SK-N-SH treated with all-trans-retinoic acid at 6 μM for 48 hours (cell line): ENCODE data around the gene MGARP.

ENCODE experiments used
- ATAC-seq: fragments of 200-7000 bp; cut with Tn5 transposase; 3 replicates; pipeline ENCODE4 v1.9.1; 2020; ENCODE audit warnings: mild to moderate bottlenecking, moderate library complexity
- ARNTL ChIP-seq: fragments of 450-650 bp; formaldehyde crosslinking; IDR thresholded peaks from 2 replicates; pipeline ENCODE4 v1.5.0; 2020; ENCODE audit warnings: low read depth, mild to moderate bottlenecking, moderate library complexity, borderline replicate concordance
- CSDC2 ChIP-seq: fragments of 250-450 bp; sonication (Bioruptor Pico); IDR thresholded peaks from 2 replicates; pipeline ENCODE4 v1.5.0; 2020; ENCODE audit warnings: mild to moderate bottlenecking, moderate library complexity
- ESRRG ChIP-seq: fragments of 250-450 bp; sonication (Bioruptor Pico); IDR thresholded peaks from 2 replicates; pipeline ENCODE4 v1.6.1; 2021; ENCODE audit warnings: mild to moderate bottlenecking
- GLIS3 ChIP-seq: fragments of 250-450 bp; sonication (Bioruptor Pico); IDR thresholded peaks from 2 replicates; pipeline ENCODE4 v1.5.0; 2020; ENCODE audit warnings: mild to moderate bottlenecking, moderate library complexity
- ISL1 ChIP-seq: fragments of 250-450 bp; sonication (Bioruptor Pico); IDR thresholded peaks from 2 replicates; pipeline ENCODE4 v2.1.2; 2022; ENCODE audit warnings: mild to moderate bottlenecking, moderate library complexity
- PATZ1 ChIP-seq: fragments of 250-450 bp; sonication (Bioruptor Pico); IDR thresholded peaks from 2 replicates; pipeline ENCODE4 v1.8.0; 2020; ENCODE audit warnings: mild to moderate bottlenecking, moderate library complexity, borderline replicate concordance
- POU6F1 ChIP-seq: fragments of 250-450 bp; sonication (Bioruptor Pico); IDR thresholded peaks from 2 replicates; pipeline ENCODE4 v1.8.0; 2021; ENCODE audit warnings: low read depth, mild to moderate bottlenecking, moderate library complexity, borderline replicate concordance
- PPARA ChIP-seq: fragments of 250-450 bp; sonication (Bioruptor Pico); IDR thresholded peaks from 2 replicates; pipeline ENCODE4 v1.5.0; 2020; ENCODE audit warnings: mild to moderate bottlenecking, borderline replicate concordance
- RARB ChIP-seq: fragments of 250-450 bp; sonication (Bioruptor Pico); IDR thresholded peaks from 2 replicates; pipeline ENCODE4 v1.8.0; 2021; ENCODE audit warnings: mild to moderate bottlenecking, moderate library complexity
- SNAI2 ChIP-seq: fragments of 250-450 bp; sonication (Bioruptor Pico); IDR thresholded peaks from 2 replicates; pipeline ENCODE4 v1.5.0; 2020; ENCODE audit warnings: mild to moderate bottlenecking, moderate library complexity
- TCF4 ChIP-seq: fragments of 250-450 bp; sonication (Bioruptor Pico); IDR thresholded peaks from 2 replicates; pipeline ENCODE4 v1.8.0; 2021; ENCODE audit warnings: mild to moderate bottlenecking, moderate library complexity, borderline replicate concordance
- ZC3H10 ChIP-seq: fragments of 250-450 bp; sonication (Bioruptor Pico); IDR thresholded peaks from 2 replicates; pipeline ENCODE4 v1.5.1; 2021; ENCODE audit warnings: mild to moderate bottlenecking, moderate library complexity
- ZFP30 ChIP-seq: fragments of 450-650 bp; formaldehyde crosslinking; IDR thresholded peaks from 2 replicates; pipeline ENCODE4 v1.5.0; 2022; ENCODE audit warnings: mild to moderate bottlenecking, moderate library complexity
- ZNF565 ChIP-seq: fragments of 450-650 bp; formaldehyde crosslinking; conservative IDR thresholded peaks from 2 replicates; pipeline ENCODE4 v1.5.0; 2020; ENCODE audit warnings: low read depth, mild to moderate bottlenecking, moderate library complexity
- ZNF70 ChIP-seq: fragments of 450-650 bp; formaldehyde crosslinking; IDR thresholded peaks from 2 replicates; pipeline ENCODE4 v1.5.0; 2020; ENCODE audit warnings: mild to moderate bottlenecking, moderate library complexity
- ZNF8 ChIP-seq: fragments of 450-650 bp; formaldehyde crosslinking; IDR thresholded peaks from 2 replicates; pipeline ENCODE4 v1.5.0; 2020; ENCODE audit warnings: mild to moderate bottlenecking, moderate library complexity
- TF ChIP-seq, protein P1 (sequence below): fragments of 250-450 bp; sonication (Bioruptor Pico); IDR thresholded peaks from 2 replicates; pipeline ENCODE4 v1.5.1; 2021; ENCODE audit warnings: mild to moderate bottlenecking, moderate library complexity
- TF ChIP-seq, protein P2 (sequence below): fragments of 250-450 bp; sonication (Bioruptor Pico); IDR thresholded peaks from 2 replicates; pipeline ENCODE4 v1.5.0; 2020; ENCODE audit warnings: mild to moderate bottlenecking, moderate library complexity
- TF ChIP-seq, protein P3 (sequence below): fragments of 250-450 bp; sonication (Bioruptor Pico); IDR thresholded peaks from 2 replicates; pipeline ENCODE4 v1.5.1; 2020; ENCODE audit warnings: low read depth, mild to moderate bottlenecking, moderate library complexity

MGARP gene

GRCh38 chr4:139297001-139297410 is 17.0 kb upstream of the MGARP start:
- no peak for TF ChIP-seq ZNF565 (CRISPR knock-in tag)
- TF ChIP-seq ARNTL (CRISPR knock-in tag), result no peak
- TF ChIP-seq SNAI2, result no peak
- TF ChIP-seq CSDC2 (CRISPR knock-in tag), result no peak
- TF ChIP-seq, protein P1, sequence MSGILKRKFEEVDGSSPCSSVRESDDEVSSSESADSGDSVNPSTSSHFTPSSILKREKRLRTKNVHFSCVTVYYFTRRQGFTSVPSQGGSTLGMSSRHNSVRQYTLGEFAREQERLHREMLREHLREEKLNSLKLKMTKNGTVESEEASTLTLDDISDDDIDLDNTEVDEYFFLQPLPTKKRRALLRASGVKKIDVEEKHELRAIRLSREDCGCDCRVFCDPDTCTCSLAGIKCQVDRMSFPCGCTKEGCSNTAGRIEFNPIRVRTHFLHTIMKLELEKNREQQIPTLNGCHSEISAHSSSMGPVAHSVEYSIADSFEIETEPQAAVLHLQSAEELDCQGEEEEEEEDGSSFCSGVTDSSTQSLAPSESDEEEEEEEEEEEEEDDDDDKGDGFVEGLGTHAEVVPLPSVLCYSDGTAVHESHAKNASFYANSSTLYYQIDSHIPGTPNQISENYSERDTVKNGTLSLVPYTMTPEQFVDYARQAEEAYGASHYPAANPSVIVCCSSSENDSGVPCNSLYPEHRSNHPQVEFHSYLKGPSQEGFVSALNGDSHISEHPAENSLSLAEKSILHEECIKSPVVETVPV, result no peak
- TF ChIP-seq POU6F1, result no peak
- no peak for TF ChIP-seq ZFP30 (CRISPR knock-in tag)
- TF ChIP-seq, protein P2, sequence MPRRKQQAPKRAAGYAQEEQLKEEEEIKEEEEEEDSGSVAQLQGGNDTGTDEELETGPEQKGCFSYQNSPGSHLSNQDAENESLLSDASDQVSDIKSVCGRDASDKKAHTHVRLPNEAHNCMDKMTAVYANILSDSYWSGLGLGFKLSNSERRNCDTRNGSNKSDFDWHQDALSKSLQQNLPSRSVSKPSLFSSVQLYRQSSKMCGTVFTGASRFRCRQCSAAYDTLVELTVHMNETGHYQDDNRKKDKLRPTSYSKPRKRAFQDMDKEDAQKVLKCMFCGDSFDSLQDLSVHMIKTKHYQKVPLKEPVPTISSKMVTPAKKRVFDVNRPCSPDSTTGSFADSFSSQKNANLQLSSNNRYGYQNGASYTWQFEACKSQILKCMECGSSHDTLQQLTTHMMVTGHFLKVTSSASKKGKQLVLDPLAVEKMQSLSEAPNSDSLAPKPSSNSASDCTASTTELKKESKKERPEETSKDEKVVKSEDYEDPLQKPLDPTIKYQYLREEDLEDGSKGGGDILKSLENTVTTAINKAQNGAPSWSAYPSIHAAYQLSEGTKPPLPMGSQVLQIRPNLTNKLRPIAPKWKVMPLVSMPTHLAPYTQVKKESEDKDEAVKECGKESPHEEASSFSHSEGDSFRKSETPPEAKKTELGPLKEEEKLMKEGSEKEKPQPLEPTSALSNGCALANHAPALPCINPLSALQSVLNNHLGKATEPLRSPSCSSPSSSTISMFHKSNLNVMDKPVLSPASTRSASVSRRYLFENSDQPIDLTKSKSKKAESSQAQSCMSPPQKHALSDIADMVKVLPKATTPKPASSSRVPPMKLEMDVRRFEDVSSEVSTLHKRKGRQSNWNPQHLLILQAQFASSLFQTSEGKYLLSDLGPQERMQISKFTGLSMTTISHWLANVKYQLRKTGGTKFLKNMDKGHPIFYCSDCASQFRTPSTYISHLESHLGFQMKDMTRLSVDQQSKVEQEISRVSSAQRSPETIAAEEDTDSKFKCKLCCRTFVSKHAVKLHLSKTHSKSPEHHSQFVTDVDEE (CRISPR knock-in tag), result no peak
- no peak for TF ChIP-seq ISL1 (CRISPR knock-in tag)
- TF ChIP-seq TCF4 (CRISPR knock-in tag), result no peak
- TF ChIP-seq, protein P3, sequence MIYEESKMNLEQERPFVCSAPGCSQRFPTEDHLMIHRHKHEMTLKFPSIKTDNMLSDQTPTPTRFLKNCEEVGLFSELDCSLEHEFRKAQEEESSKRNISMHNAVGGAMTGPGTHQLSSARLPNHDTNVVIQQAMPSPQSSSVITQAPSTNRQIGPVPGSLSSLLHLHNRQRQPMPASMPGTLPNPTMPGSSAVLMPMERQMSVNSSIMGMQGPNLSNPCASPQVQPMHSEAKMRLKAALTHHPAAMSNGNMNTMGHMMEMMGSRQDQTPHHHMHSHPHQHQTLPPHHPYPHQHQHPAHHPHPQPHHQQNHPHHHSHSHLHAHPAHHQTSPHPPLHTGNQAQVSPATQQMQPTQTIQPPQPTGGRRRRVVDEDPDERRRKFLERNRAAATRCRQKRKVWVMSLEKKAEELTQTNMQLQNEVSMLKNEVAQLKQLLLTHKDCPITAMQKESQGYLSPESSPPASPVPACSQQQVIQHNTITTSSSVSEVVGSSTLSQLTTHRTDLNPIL (CRISPR knock-in tag), result no peak
- no peak for TF ChIP-seq ZNF8 (CRISPR knock-in tag)
- no peak for TF ChIP-seq RARB
- no peak for ATAC-seq

- no peak for TF ChIP-seq CSDC2 (CRISPR knock-in tag)
- no peak for TF ChIP-seq ZNF8 (CRISPR knock-in tag)
- no peak for TF ChIP-seq PATZ1 (CRISPR knock-in tag)
- no peak for TF ChIP-seq ZC3H10 (CRISPR knock-in tag)
- no peak for TF ChIP-seq ISL1 (CRISPR knock-in tag)
- no peak for TF ChIP-seq ESRRG (CRISPR knock-in tag)
- no peak for TF ChIP-seq ZNF565 (CRISPR knock-in tag)
- no peak for ATAC-seq
Measured at GRCh38 chr4:139295942-139296299, 15.9 kb upstream of the MGARP start.

DNA sequence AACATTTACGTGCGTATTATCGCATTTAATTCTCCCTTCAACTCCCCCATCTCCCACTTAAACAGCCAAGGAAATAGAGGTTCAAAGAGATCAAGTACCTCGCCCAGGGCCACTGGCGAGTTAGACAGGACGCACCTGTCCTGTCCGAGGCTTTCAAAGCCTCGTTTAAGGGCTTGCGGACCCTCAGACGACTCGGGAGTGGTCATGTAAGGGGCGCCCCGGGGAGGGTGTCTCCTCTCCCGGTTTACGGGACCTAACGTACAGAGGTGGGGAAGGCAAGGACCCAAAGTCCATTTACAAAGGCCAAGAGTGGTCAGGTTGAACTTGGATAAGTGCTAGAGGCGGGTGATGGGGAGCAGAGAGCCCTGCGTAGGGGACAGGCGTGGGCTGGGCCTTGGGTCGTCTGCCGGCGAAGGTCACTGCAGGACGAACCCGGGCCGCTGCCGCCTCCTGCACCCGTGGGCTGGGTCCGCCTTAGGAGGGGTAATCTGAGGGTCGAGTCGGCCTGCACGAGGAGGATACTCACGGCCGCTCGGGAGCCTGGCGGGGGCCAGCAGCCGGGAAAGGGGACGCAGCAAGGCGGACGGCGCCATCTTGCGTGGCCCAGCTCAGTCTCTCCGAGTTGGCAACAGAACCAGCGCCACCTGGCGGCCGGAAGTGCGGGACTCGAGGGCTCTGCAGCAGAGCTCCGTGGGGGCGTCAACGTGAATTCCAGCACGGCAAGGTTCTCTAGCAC is 15.3 kb upstream of the MGARP start:
- peak; percentile 97 for ATAC-seq
- TF ChIP-seq PATZ1 (CRISPR knock-in tag), result no peak
- TF ChIP-seq POU6F1, result no peak
- no peak for TF ChIP-seq ZC3H10 (CRISPR knock-in tag)
- TF ChIP-seq PPARA (CRISPR knock-in tag), result no peak
- no peak for TF ChIP-seq RARB
- no peak for TF ChIP-seq GLIS3 (CRISPR knock-in tag)
- TF ChIP-seq ZNF70 (CRISPR knock-in tag), result no peak
- TF ChIP-seq, protein P3 (CRISPR knock-in tag), result no peak
- TF ChIP-seq, protein P2 (CRISPR knock-in tag), result no peak
- no peak for TF ChIP-seq ISL1 (CRISPR knock-in tag)
